AML-193 (cell line): ENCODE data around the gene RUSC1.
A peak's percentile ranks its signal among the peaks of the same experiment; 100 is the strongest.

Source experiments
- DNase-seq, 2 experiments: peaks; one replicate each; lab custom pipeline; 2025; lab: John Stamatoyannopoulos, UW

Gene RUSC1

GRCh38 chr1:155295183-155295941 lies 25.3 kb upstream of the RUSC1 start:
- no peak for DNase-seq

- DNase-seq, result no peak
Observed at GRCh38 chr1:155295942-155296267, 24.8 kb upstream of the RUSC1 start.

GRCh38 chr1:155296661-155297060 lies 24.0 kb upstream of the RUSC1 start:
- no peak for DNase-seq

- DNase-seq, result no peak
Observed at GRCh38 chr1:155297384-155297783, 23.3 kb upstream of the RUSC1 start.

- DNase-seq, result no peak
Observed at GRCh38 chr1:155300024-155300423, 20.7 kb upstream of the RUSC1 start.

GRCh38 chr1:155300553-155301329 lies 20.0 kb upstream of the RUSC1 start:
- DNase-seq, result no peak

GRCh38 chr1:155301342-155301841 lies 19.3 kb upstream of the RUSC1 start, which contains the start of gene PKLR:
Gene PKLR (minus strand): TSS chr1:155301438. CDS start chr1:155301395, 43 bp downstream.
- no peak for DNase-seq

GRCh38 chr1:155304558-155305063 lies 16.1 kb upstream of the RUSC1 start:
- no peak for DNase-seq

GRCh38 chr1:155305881-155306391 lies 14.8 kb upstream of the RUSC1 start:
- no peak for DNase-seq

- peak in 1 of 2 experiments; percentile 24 for DNase-seq
Observed at GRCh38 chr1:155307247-155307740, 13.4 kb upstream of the RUSC1 start.

GRCh38 chr1:155308493-155309422 lies 11.9 kb upstream of the RUSC1 start, which contains the start of gene FDPS:
Gene FDPS (plus strand): TSS chr1:155308866. CDS start chr1:155309790, 924 bp downstream.
- DNase-seq, result peak; percentile 97 to 99

- no peak for DNase-seq
Observed at GRCh38 chr1:155309423-155310021, 11.2 kb upstream of the RUSC1 start.

- no peak for DNase-seq
Observed at GRCh38 chr1:155313261-155313660, 7.4 kb upstream of the RUSC1 start.

GRCh38 chr1:155316922-155317321 lies 3.8 kb upstream of the RUSC1 start:
- DNase-seq, result no peak

- DNase-seq, result no peak
Observed at GRCh38 chr1:155318082-155318481, 2.6 kb upstream of the RUSC1 start.

GRCh38 chr1:155319536-155319935 lies 1.2 kb upstream of the RUSC1 start:
- DNase-seq, result no peak

GRCh38 chr1:155320252-155320651 lies 442 bp upstream of the RUSC1 start:
- no peak for DNase-seq

- no peak for DNase-seq
Observed at GRCh38 chr1:155321639-155322503, 1.2 kb downstream of the RUSC1 start.

GRCh38 chr1:155322571-155322952 lies 1.9 kb downstream of the RUSC1 start:
- no peak for DNase-seq
